GM21576 (cell line): ENCODE measurements around the gene RPL36.
A peak's percentile ranks its signal among the peaks of the same experiment; 100 is the strongest.

Experiments
- ATAC-seq: cut with Tn5 transposase; IDR thresholded peaks from one replicate; pipeline ENCODE4 v1.9.1; 2021; ENCODE audit warnings: mild to moderate bottlenecking, moderate library complexity; ENCODE audit not compliant: unreplicated experiment

Gene RPL36

DNA sequence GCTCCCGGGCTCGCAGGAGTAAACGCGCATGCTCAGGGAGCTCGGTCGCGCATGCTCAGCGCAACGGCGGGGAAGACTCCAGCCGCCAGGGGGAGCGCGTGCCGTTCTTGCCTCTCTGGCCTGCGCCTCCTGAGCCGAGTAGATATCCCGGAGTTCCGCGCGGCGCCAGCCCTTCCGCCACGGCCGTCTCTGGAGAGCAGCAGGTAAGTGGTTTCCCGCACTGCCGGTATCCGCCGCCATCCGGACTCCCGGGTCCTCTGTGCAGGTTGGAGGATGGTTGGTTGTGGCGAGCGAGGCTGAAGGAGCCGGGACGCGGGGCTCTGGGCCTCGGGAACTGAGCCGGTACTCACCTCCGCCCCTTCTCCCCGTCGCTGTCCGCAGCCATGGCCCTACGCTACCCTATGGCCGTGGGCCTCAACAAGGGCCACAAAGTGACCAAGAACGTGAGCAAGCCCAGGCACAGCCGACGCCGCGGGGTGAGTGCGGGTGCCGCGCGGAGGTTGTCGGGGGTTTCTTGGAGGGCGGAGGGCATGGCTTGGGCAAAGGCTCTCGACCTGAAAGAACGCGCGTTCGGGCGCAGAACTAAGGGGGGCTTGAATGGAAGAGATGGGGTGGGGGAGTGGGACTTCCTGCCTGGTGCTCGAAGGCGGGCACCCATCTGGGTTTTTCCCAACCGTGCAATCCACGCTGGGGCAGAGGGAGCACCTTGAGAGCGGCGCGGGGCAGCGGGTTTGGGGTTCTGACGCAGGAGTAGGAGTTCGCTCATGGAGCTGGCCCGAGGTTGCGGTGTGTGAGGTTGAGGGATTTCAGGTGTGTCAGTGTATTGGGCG, at the start of gene RPL36:
Gene RPL36 (plus strand): TSS at position 171 of the 830 bp plus-strand sequence. CDS start 213 bp downstream, at position 384.
- peak; percentile 41 for ATAC-seq

DNA sequence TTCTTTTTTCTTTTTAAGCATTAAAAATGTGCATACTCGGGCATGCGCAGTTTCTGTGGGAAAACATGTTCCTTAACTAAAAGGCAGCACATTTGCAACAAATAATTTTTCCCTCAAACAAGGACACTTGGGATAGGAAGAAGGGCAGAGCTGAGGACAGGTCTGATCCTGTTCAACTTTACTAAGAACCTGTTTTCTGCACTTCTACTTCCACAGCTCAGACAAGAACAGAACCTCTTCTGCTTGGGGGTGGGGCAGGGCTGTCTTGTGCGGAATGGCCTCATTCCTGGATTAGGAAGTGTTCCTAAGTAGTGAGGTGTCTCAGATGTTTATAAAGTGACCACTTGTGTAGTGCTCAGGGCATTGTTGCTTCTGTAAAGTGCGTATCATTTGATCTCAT, 48.9 kb upstream of the RPL36 start:
- no peak for ATAC-seq

DNA sequence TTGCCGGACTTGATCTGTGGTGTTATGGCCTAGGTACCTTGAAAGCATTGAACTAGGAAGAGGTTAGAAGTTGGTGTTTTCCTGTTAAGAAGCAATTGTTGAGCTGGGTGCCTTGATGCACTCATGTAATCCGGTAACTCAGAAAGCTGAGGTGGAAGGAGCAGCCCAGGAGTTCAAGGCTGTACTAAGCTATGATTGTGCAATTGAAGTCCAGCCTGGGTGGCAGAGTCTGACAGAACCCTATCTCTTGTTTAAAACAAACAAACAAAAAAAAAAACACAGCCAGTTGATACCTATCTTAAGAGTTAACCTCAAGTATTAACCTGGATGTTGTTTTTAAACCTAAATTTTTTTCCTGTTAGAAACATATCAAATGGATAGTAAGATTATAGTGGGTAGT, 47.9 kb upstream of the RPL36 start:
- no peak for ATAC-seq

DNA sequence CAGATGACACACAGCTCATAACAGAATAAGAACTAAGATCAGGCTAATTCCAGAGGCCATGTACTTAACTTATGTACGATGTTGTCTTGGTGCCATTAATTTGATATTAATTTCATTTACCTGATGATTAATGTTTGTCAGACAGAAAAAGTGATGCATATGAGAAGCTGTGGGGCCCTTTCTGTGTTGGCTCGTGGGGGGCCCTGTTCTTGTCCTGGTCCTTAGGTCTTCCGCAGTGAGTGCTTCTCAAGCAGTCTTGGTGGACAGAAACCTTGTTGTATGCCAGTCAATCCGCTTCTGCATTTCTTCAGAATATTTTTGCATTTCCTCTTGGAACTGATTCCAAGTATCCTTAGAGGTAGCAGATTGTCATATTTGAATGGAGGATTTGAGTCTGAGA, 47.0 kb upstream of the RPL36 start:
- no peak for ATAC-seq

DNA sequence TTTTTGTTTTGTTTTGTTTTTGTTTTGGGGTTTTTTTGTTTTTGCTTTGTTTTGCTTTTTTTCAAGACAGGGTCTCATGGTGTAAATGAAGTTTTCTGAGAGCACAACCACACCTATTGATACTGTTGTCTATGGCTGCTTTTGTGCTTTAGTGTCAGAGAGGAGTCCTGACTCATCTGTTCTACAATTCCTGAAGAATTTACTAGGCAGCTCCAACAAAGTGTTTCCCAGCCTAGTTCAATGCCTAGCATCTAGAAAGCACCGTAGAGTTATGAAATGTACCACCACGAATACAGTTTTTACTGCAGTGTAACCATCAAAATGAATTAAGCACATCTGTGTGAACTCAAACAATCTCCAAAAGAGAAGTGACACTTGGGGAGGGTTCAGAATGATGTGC, 46.1 kb upstream of the RPL36 start:
- no peak for ATAC-seq

DNA sequence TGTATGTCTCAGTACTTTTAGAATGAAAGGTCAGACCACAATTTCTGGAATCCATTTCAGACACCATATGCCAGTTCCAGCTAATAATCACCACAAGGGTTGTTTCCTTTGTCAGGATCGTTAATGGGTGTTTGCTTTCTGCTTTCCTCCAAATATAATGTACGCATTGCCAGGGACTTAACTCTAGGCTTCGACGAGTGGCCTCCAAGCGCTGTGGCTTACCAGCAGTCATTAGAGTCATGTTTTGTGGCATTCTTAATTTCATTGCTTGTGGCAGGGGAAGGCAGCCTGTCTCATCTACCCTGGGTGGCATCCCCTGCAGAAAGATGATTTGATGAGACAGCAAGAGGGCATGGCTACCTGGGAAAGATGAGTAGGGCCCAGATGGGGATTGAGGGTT, 44.7 kb upstream of the RPL36 start:
- no peak for ATAC-seq

DNA sequence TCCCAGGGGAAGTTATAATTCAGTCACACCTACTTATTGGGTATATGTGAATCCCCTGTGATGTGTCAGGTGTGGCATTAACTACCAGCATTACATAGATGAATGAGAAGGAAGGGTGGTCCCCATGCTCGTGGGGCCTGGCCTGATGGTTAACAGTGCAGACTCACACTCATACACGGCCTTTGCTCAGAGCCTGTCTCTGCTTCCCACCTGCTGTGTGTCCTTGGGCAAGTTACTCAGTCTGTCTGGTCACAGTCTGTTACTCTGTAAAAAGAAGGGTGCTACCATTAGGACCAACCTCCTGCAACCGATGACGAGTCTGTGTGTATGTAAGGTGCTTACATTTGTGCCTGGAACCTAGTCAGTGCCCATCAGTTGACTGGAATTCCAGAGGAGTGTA, 43.4 kb upstream of the RPL36 start:
- ATAC-seq: no peak

DNA sequence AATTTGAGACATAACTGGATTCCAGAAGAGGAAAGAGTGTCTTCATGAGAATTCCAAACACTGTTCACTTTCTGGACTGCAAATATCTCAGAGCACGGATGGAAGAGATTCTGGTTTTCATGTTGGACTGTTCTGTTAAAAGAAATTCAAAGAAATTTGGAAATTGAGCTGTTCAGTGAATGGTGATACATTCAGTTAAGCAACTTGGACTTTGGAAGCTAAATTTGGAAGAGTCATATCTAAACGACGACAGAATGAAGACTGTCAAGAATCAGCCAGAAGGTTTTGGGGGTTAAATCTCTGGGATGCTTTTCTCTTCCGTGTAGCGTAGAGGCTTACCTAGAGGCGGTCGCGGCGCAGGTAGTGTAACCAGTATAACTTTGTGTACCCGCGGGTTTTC, 41.6 kb upstream of the RPL36 start:
- ATAC-seq: no peak

DNA sequence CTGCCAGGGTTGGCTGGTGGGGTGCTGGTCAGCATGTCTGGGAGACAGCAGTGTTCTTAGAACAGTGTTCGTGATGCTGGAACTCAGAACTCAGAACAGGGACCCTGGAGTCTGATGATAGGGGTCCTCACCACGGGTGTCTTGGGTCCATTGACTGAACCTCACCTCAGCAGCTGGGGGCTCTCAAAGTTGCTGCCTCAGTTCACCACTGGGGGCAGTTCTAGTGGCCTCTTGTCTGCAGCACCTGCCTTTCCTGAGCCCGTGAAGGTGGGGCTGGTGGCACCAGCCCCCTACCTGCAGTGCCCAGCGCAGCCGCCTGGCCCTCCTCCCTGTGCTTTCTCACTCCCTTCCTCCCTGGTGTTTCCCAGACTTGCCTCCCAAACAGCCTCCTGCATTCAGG, 38.7 kb upstream of the RPL36 start:
- no peak for ATAC-seq

DNA sequence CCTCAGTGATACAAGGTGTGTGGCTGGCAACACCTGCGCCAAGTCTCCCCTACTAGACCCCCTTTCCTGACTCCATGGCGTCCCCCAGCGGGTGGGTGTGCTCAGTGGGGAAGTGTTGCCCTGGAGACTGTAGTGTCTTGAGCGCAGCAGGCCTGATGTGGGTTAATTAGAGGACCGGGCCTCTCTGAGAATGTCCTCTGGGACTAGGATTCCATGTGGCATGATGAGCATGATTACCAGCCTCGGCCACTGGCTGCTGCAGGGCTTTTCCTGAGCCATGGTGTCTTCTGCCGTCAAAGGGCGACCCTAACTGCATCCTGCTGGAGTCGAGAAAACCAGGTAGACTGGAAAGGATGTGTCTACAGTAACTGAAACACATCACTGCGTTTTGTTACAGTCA, 37.8 kb upstream of the RPL36 start:
- ATAC-seq: no peak

DNA sequence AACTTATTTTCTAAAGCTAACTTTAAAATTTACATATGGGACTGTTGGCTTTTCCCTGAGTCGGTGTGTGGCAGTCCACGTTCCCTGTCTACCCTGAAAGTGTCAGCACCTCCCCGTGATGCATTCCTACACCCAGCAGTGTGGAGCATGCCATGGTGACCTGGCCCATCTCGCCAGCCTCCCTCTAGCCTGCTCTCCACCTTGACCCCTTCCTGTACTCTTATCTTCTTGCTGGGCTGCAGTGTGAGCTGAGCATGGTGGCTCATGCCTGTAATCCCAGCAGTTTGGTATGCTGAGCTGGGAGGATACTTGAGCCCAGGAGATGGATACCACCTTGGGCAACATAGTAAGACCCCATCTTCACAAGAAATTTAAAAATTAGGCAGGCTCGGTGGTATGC, 35.2 kb upstream of the RPL36 start:
- ATAC-seq: no peak

DNA sequence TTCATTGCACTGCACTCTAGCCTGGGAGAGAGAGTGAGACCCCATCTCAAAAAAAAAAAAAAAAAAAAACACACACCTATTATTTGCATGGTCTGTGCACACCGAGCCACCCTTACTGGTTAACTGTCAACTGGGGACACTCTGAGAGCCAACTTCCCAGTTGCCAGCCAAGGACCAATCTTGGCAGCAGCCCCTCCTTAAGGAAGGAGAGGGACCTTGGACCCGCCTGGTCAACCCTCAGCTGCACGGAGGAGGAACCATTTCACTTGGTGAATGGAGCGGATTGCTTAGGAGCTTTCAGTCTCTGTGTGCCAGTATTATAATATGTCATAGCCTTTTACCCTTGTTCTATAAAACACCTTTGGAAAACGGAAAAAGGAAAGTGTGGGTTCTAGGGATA, 34.7 kb upstream of the RPL36 start:
- ATAC-seq: no peak

DNA sequence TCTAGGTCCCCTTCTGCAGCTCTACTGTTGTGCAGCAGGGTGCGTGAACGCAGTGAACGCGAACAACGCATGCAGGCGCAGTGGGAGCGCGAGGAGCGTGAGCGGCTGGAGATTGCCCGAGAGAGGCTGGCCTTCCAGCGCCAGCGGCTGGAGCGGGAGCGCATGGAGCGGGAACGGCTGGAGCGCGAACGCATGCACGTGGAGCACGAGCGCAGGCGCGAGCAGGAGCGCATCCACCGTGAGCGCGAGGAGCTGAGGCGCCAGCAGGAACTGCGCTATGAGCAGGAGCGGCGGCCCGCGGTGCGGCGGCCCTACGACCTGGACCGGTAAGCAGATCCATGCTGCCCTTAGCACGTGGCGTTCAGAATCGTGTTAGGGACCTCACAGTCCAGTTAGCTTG, 28.6 kb upstream of the RPL36 start:
- no peak for ATAC-seq

DNA sequence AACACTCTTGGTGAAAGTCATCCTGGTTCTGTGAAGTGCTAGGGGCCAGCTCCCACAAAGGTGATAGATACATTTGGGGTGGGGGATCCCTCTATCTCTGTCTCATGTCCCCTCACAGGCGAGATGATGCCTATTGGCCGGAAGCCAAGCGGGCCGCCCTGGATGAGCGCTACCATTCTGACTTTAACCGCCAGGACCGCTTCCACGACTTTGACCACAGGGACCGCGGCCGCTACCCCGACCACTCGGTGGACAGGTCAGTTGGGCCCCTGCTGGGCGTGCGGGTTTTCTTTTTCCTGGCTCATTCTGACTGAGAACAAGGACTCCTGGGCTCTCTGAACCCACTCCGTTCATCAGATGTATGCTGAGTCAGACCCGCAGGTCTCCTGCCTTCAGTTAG, 26.2 kb upstream of the RPL36 start:
- ATAC-seq: no peak

DNA sequence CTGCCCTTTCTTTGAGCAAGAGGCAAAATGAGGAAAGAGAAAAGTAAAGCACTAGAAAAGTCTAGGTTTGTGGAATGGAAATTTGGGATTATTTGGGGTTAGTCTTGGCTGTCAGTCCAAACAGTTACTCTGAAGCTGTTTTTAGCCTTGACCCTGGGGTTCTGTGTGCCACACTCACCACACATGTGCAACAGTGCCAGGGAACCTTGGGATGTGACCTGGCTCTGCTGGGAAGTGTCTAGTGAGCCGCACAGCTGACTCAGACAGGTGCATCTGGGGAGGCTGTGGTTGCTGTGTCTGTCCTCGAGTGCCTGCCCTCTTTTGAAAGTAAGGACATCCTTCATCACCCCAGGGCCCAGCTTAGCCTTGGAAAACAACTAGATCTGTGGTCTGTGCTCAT, 25.6 kb upstream of the RPL36 start:
- no peak for ATAC-seq

DNA sequence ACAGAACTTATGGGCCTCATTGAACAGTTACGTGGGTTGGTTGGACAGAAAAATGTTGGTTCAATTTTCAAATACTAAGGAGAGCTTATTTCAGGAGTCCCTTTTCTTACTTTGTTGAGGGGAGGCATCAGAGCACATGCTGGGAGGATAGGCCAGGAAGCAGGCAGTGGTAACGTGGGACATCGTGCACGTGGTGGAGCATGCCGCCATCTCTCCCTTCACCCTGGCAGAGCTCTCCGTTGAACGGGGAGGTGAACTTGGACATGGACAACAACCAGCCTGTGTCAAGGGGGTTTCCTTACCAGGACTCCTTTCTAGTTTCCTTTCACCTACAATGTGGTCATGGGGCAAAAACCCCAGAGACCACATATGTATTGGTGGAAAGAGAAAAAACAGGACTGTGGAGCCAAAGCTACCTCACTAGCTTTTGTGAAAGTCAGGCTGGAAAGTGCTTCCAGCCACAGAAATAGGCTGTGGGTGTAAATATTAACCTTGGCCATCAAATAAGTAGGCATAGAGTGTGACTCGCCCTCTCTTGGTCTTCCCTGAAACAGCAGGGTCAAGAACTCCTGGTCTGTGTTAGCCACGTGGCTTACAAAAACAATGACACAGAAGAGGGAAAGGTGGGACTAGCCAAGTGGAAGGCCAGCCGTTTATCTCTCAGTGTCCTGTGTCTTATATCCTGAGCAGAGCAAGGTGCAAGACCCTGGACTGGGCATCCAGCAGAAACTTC, 24.1 kb upstream of the RPL36 start:
- no peak for ATAC-seq

DNA sequence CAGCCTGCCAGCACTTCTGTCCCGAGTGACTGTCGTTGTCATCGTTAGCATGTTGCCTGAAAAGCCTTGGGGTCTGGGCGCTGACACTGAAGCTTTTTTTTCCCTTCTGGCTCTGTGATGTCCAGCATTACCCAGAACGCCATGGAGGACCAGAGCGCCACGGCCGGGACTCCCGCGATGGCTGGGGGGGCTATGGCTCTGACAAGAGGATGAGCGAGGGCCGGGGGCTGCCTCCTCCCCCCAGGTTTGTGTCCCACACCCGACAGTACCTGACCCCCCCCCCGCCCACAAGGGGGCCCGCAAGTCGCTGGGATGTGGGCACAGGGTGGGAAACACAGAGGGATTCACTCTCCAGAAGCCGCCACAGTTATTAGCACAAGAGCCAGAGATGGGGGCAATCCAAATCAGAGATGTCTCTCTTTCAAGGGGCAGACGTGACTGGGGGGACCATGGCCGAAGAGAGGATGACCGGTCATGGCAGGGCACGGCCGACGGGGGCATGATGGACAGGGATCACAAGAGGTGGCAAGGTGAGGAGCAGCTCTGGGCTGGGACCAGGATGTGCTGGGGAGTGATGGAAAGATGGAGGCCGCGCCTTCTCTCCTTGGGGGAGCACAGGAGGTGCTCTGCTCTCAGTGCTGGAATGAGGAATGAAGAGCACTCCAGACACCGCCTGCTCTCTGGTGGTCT, 23.0 kb upstream of the RPL36 start:
- no peak for ATAC-seq

DNA sequence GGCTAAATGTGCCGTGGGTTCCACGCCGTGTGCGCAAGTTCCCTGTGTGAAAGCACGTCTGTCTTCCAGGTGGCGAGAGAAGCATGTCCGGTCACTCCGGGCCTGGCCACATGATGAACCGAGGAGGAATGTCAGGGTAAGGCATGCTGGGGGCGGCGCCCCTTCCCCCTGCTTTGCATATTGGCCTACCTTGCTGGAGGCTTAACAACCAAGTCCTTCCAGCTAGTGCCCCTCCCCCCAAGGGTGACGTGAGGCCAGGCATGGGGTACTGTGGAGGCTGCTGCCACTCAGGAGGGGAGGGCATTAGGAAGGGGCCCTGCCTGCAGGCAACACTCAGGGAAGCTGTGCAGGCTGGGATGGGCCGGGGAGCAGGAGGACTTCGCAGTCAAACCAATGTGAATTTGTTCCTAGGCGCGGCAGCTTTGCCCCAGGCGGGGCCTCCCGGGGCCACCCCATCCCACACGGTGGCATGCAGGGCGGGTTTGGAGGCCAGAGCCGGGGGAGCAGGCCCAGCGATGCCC, 22.3 kb upstream of the RPL36 start:
- ATAC-seq: no peak

DNA sequence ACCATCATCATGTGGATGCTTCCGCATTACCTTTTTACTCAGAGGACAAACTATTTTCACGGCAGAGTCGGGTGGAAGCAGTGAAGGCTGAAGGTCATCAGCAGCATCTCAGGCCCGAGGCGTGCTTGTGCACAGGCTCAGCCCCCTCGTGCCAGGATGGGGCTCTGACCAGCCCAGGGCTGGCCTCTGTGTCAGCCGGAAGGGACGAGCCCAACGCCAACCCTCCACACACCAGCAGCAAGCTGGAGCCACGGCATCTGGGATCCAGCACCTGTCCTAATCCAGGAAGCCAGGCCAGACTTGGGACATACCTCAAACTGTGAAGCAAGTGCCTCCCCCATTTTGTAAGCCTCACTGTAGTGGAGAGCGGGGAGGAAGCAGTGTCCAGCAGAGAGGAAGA, 20.9 kb upstream of the RPL36 start:
- no peak for ATAC-seq

DNA sequence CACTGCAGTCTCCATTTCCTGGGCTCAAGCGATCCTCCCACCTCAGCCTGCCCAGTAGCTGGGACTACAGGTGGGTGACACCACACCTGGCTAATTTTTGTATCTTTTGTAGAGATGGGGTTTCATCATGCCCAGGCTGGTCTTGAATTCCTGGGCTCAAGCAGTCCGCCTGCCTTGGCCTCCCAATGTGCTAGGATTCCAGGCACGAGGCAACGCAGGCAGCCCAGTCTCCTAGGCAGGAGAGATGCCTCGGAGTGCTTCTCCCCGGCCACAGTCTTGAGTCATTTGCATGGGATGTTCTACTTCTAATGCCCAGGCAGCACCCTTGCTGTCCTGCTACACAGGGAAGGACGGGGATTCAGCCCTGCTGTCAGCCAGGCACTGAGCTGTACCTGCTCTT, 18.5 kb upstream of the RPL36 start:
- ATAC-seq: no peak

DNA sequence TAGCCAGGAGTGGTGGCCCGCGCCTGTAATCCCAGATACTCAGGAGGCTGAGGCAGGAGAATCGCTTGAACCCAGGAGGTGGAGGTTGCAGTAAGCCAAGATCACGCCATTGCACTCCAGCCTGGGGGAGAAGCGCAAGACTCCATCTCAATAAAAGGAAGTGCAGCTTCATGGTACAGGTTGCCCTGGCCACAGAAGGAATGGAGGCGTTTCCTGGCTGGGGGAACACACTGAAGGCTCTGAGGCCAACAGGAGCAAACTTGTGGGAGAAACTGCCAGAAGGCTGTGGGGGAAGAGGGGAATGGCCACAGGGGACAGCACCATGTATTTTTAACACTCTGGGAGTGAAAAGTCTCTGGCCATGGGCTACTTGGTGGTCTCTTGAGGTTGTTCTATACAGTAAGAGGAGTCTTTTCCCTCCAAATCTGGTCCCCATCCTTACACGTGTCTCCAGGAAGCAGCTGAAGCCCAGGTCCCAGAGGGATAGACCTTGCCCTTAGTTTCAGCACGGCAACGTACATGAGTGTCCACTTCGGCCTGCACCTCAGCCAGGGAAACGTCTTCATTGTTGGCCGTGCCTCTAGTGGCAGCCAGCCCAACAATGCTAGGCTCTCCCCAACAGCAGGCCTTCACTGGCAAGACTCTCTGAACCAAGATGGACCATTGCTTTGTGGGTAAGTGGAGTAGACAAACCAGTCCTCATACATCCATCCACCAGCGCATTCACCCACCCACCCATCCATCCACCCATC, 17.2 kb upstream of the RPL36 start:
- ATAC-seq: no peak
